Vagina (tissue), 2 donors: ENCODE measurements around the gene DBNDD2. TPM values are rescaled to one million over a fixed set of nuclear protein-coding genes. Genes with fewer than 3 reads are reported as not detected.

ENCODE experiments used
- DNase-seq, 2 donors: peaks; one replicate each; pipeline ENCODE4 v3.0.0-alpha.2; 2017; ENCODE audit errors: extremely low spot score in 2 of 2
- H3K27ac ChIP-seq: fragments of 200-600 bp; sonication (generic); one replicate; pipeline ENCODE4 v1.5.1; 2019
- H3K27me3 ChIP-seq: fragments of 200-600 bp; sonication (generic); one replicate; pipeline ENCODE4 v1.5.1; 2019
- H3K36me3 ChIP-seq, 2 donors: fragments of 200-600 bp; sonication (generic); one replicate each; pipeline ENCODE4 v1.5.1; 2017 to 2019
- H3K4me1 ChIP-seq: fragments of 200-600 bp; sonication (generic); one replicate; pipeline ENCODE4 v1.5.1; 2019
- H3K4me3 ChIP-seq, 2 donors: fragments of 200-600 bp; sonication (generic); 1 replicate in 1 of 2; 2 replicates in 1 of 2; pipeline ENCODE4 v1.5.1; 2016 to 2019
- H3K9me3 ChIP-seq: fragments of 200-600 bp; sonication (generic); one replicate; pipeline ENCODE4 v1.5.1; 2019
- CTCF ChIP-seq, 3 experiments: fragments of 450-650 bp in 2 of 3; fragments of 200-600 bp in 1 of 3; sonication (generic) in 1 of 3; IDR thresholded peaks; one replicate each; pipeline ENCODE4 v1.5.1; 2017 to 2019; ENCODE audit warnings: antibody characterized with exemption in 3 of 3, mild to moderate bottlenecking in 2 of 3, moderate library complexity in 2 of 3
- POLR2A ChIP-seq, 2 donors: fragments of 450-650 bp; IDR thresholded peaks; one replicate each; pipeline ENCODE4 v1.6.1; 2017; ENCODE audit warnings: antibody characterized with exemption in 2 of 2, mild to moderate bottlenecking in 2 of 2, moderate library complexity in 2 of 2
- POLR2AphosphoS5 ChIP-seq, 2 donors: sonication (generic); formaldehyde crosslinking; IDR thresholded peaks; one replicate each; pipeline ENCODE4 v1.9.0; 2017; ENCODE audit warnings: antibody characterized with exemption in 2 of 2, mild to moderate bottlenecking in 2 of 2, low read depth in 1 of 2; ENCODE audit not compliant: insufficient read depth in 1 of 2
- intact Hi-C: fragments of 100-400 bp; cut with DNase I; formaldehyde crosslinking; loops from one replicate; pipeline ENCODE4 v1.15.1; 2023
- total RNA-seq: library from RNA; depleted of rRNA; stranded (reverse); fragments of >200 nt; gene quantifications from one replicate; pipeline ENCODE4 v1.2.3, GENCODE V29; 2016

DBNDD2 gene
- total RNA-seq, 1 donor from 2014 or later = 57.0 TPM

- Histone ChIP-seq H3K27me3 (no peaks in the 10 kb centered on the region), H3K9me3 (no peaks in the 10 kb centered on the region), H3K36me3 (no peaks in the 10 kb centered on the region), H3K27ac (no peak overlapping the region), H3K4me3 (no peak overlapping the region), H3K4me1 (no peaks in the 10 kb centered on the region)
- intact Hi-C loops = no loop called here
- no peak for DNase-seq
- TF ChIP-seq CTCF (IDR thresholded peaks at IDR 0.05) (peak in 2 of 3 experiments; percentile 20 to 29), POLR2A (IDR thresholded peaks at IDR 0.05) (no peak)
These were observed 42.2 kb downstream of the DBNDD2 start for GRCh38 chr20:45450097-45450818.

GRCh38 chr20:45452238-45452637, 44.1 kb downstream of the DBNDD2 start:
- Histone ChIP-seq H3K27me3 (no peaks in the 10 kb centered on the region), H3K36me3 (no peaks in the 10 kb centered on the region), H3K4me3 (no peak overlapping the region), H3K9me3 (no peaks in the 10 kb centered on the region), H3K27ac (no peak overlapping the region), H3K4me1 (no peaks in the 10 kb centered on the region)
- no peak for DNase-seq
- TF ChIP-seq POLR2A (IDR thresholded peaks at IDR 0.05) (no peak), POLR2AphosphoS5 (IDR thresholded peaks at IDR 0.05; ENCODE audit: insufficient read depth in 1 of 2, low read depth in 1 of 2) (no peak), CTCF (IDR thresholded peaks at IDR 0.05) (no peak)
- intact Hi-C loops = no loop called here

- DNase-seq = no peak
- no peak for TF ChIP-seq POLR2AphosphoS5 (IDR thresholded peaks at IDR 0.05; ENCODE audit: insufficient read depth in 1 of 2, low read depth in 1 of 2)
- no peak for TF ChIP-seq CTCF (IDR thresholded peaks at IDR 0.05)
- TF ChIP-seq POLR2A (IDR thresholded peaks at IDR 0.05) = no peak
- H3K36me3 ChIP-seq = no peaks in the 10 kb centered on the region
- no peaks in the 10 kb centered on the region for H3K9me3 ChIP-seq
- no peaks in the 10 kb centered on the region for H3K27me3 ChIP-seq
- no peaks in the 10 kb centered on the region for H3K4me1 ChIP-seq
- H3K4me3 ChIP-seq = no peak overlapping the region
- intact Hi-C loops = no loop called here
- H3K27ac ChIP-seq = no peak overlapping the region
These were observed 44.9 kb downstream of the DBNDD2 start for GRCh38 chr20:45452772-45453691.

GRCh38 chr20:45456632-45457031, 48.5 kb downstream of the DBNDD2 start:
- H3K27ac ChIP-seq = no peak overlapping the region
- no peaks in the 10 kb centered on the region for H3K9me3 ChIP-seq
- H3K4me3 ChIP-seq = no peak overlapping the region
- no peak for DNase-seq
- TF ChIP-seq POLR2AphosphoS5 (IDR thresholded peaks at IDR 0.05; ENCODE audit: insufficient read depth in 1 of 2, low read depth in 1 of 2) (no peak), POLR2A (IDR thresholded peaks at IDR 0.05) (no peak), CTCF (IDR thresholded peaks at IDR 0.05) (no peak)
- H3K27me3 ChIP-seq = no peaks in the 10 kb centered on the region
- intact Hi-C loops = no loop called here
- no peaks in the 10 kb centered on the region for H3K36me3 ChIP-seq
- no peaks in the 10 kb centered on the region for H3K4me1 ChIP-seq

GRCh38 chr20:45459606-45460005, 51.5 kb downstream of the DBNDD2 start:
- TF ChIP-seq CTCF (IDR thresholded peaks at IDR 0.05) (no peak), POLR2A (IDR thresholded peaks at IDR 0.05) (no peak), POLR2AphosphoS5 (IDR thresholded peaks at IDR 0.05; ENCODE audit: insufficient read depth in 1 of 2, low read depth in 1 of 2) (no peak)
- DNase-seq = no peak
- intact Hi-C loops = no loop called here

More at GRCh38 chr20:45459606-45460005, 51.5 kb downstream of the DBNDD2 start:
- H3K4me1 ChIP-seq = no peaks in the 10 kb centered on the region
- H3K27me3 ChIP-seq = no peaks in the 10 kb centered on the region
- no peaks in the 10 kb centered on the region for H3K9me3 ChIP-seq
- no peak overlapping the region for H3K4me3 ChIP-seq
- no peaks in the 10 kb centered on the region for H3K36me3 ChIP-seq
- no peak overlapping the region for H3K27ac ChIP-seq
